Measurements from ENCODE around the gene MMP2. TPM values are rescaled to one million over a fixed set of nuclear protein-coding genes. Genes with fewer than 3 reads are reported as not detected.

Gene MMP2
- total RNA-seq, 1 experiment from 2014 or later: 142 TPM

DNA sequence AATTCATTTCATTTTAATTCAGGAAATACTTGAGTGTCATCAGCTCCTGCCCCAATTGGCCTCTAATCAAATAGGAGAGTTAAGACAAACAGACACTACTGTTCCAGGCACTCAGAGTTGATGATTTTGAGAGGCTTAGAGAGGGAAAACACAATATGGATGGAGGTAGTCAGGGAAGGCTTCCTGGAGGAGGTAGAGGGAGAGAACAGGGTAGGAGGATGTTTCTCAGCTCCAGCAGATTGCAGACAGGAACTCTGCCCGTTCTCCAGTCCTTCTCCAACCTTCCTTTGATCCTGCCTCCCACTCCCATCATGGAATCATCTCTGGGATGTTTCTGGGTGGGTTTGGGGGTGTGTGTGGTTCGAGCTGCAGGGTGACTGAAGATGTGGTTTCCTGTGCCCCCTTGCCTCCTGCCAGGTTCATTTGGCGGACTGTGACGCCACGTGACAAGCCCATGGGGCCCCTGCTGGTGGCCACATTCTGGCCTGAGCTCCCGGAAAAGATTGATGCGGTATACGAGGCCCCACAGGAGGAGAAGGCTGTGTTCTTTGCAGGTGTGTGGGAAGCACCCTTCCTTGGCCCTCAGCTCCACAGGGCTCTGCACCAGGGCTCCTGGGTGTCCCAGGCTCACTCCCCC lies 17.6 kb downstream of the MMP2 start:
- DNase-seq: no peak
- Histone ChIP-seq H3K27ac (no peak overlapping the region), H3K9me3 (replicated peaks) (no peaks in the 10 kb centered on the region), H3K4me3 (no peak overlapping the region), H3K36me3 (peaks cover 43% of the 10 kb centered on the region), H3K27me3 (no peaks in the 10 kb centered on the region), H3K4me1 (peaks cover 44% of the 10 kb centered on the region)

DNA sequence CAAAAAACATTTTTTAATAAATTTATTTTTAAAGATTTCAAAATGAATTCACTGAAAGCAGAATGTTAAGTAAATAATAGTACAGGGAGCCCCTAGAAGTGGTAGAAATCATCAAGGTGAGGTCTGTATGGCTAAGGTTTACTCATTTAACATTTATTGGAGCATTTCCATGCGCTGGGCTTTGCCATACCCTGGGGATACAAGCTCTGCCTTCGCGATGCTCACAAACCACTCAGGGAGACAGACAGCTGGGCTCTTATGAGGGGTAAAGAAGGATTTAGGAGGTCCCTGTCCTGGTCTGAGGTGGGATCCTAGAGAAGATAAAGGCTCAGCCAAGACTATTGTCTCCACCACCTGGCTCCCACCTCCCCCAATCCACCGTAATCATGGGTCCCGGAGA lies 18.6 kb downstream of the MMP2 start:
- H3K27me3 ChIP-seq: no peaks in the 10 kb centered on the region
- H3K36me3 ChIP-seq: peaks cover 36% of the 10 kb centered on the region
- no peak for DNase-seq
- H3K4me3 ChIP-seq: no peak overlapping the region
- peaks cover 54% of the 10 kb centered on the region for H3K4me1 ChIP-seq
- no peak overlapping the region for H3K27ac ChIP-seq
- no peaks in the 10 kb centered on the region for H3K9me3 ChIP-seq (replicated peaks)

DNA sequence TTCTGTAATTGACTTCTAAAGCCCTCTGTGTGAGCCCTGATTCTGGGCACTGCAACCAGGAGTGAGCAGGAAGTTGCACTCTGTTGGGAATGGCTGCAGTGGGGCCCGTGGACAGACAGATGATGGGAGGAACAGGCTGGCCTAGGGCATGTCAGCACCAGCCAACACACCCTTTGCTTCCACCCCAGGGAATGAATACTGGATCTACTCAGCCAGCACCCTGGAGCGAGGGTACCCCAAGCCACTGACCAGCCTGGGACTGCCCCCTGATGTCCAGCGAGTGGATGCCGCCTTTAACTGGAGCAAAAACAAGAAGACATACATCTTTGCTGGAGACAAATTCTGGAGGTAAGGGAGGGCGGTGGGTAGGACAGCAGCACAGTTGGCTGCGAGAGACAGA lies 19.1 kb downstream of the MMP2 start:
- Histone ChIP-seq H3K36me3 (peaks cover 31% of the 10 kb centered on the region), H3K27ac (no peak overlapping the region)

DNA sequence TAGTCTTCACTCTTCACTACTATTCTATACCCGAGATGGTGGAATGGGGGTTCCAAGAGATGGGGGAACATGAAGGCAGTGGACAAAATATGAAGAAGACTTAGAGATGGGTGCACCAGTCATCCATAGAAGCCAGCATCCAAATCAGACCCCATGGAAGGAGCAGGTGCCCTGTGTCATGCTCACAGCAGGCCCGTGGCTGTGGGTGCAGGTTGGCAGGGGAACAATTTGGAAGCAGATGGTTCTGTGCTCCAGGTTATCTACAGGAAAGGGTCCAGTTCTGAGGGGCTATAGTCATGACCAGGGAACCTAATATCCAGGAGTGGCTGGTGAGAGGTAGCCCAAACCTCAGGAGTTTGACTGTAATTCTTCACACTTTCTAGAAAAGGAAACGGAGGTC lies 20.3 kb downstream of the MMP2 start:
- H3K4me1 ChIP-seq: peaks cover 61% of the 10 kb centered on the region
- no peaks in the 10 kb centered on the region for H3K9me3 ChIP-seq (replicated peaks)
- H3K27ac ChIP-seq: peak overlapping the region; percentile 61
- no peak for DNase-seq
- H3K36me3 ChIP-seq: peaks cover 29% of the 10 kb centered on the region
- no peak overlapping the region for H3K4me3 ChIP-seq
- no peaks in the 10 kb centered on the region for H3K27me3 ChIP-seq

More for the DNA sequence above, 19.1 kb downstream of the MMP2 start:
- no peak overlapping the region for H3K4me3 ChIP-seq
- no peak for DNase-seq
- H3K9me3 ChIP-seq (replicated peaks): no peaks in the 10 kb centered on the region
- no peaks in the 10 kb centered on the region for H3K27me3 ChIP-seq
- peaks cover 57% of the 10 kb centered on the region for H3K4me1 ChIP-seq

DNA sequence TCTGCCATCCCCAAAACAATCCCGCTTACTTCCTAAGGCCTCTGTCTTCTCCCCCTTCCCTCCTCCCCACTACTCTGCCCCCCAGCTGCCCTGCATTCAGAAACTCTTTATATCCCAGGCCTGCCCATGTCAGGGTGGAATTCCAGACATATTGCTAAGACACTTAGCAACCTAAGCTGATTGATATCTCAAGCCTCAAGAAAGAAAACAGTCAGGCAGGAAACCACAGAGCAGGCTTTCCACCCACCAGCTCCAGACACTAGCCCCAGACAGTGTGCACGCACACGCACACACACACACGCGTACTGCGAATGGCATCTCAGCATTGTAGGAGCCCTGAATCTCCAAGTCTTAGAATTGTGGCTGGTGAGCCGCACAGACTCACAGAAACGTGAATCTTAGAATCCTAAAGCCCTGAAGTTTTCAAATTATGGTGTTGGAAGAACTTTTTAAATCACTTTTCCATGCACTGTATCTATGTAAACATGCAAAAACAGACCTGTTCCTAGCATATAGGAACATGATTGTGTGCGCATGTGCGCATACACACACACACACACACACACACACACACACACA lies 21.0 kb downstream of the MMP2 start:
- Histone ChIP-seq H3K4me3 (no peak overlapping the region), H3K27ac (peak overlapping the region; percentile 61), H3K9me3 (replicated peaks) (no peaks in the 10 kb centered on the region), H3K4me1 (peaks cover 57% of the 10 kb centered on the region), H3K27me3 (no peaks in the 10 kb centered on the region), H3K36me3 (peaks cover 31% of the 10 kb centered on the region)
- peak; percentile 72 to 76 for DNase-seq

DNA sequence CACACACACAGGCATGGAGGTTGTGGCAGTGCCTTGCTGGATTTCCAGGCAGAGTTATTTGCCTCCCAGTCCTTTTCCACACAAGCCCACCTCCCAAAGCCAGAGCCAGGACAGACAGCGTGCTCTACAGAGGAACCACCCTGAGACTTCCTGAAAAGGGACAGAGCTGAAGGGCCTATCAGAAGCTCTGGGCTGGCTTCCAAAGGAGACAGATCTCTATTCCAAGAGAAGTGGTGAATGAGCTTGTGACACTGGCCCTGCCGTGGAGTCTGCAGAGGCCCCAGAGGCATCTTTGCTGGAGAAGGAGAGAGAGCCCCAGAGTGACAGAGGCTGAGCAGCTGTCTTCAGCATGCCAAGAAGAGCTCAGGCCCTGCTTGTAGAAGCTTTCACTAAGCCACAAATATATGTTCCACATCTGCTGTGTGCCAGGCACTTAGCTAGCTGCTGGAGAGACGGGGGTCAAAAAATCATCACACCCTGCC lies 21.6 kb downstream of the MMP2 start:
- Histone ChIP-seq H3K9me3 (replicated peaks) (no peaks in the 10 kb centered on the region), H3K4me1 (peaks cover 52% of the 10 kb centered on the region), H3K36me3 (peaks cover 36% of the 10 kb centered on the region), H3K4me3 (no peak overlapping the region), H3K27ac (peak overlapping the region; percentile 61), H3K27me3 (no peaks in the 10 kb centered on the region)
- DNase-seq: peak; percentile 91 to 96

DNA sequence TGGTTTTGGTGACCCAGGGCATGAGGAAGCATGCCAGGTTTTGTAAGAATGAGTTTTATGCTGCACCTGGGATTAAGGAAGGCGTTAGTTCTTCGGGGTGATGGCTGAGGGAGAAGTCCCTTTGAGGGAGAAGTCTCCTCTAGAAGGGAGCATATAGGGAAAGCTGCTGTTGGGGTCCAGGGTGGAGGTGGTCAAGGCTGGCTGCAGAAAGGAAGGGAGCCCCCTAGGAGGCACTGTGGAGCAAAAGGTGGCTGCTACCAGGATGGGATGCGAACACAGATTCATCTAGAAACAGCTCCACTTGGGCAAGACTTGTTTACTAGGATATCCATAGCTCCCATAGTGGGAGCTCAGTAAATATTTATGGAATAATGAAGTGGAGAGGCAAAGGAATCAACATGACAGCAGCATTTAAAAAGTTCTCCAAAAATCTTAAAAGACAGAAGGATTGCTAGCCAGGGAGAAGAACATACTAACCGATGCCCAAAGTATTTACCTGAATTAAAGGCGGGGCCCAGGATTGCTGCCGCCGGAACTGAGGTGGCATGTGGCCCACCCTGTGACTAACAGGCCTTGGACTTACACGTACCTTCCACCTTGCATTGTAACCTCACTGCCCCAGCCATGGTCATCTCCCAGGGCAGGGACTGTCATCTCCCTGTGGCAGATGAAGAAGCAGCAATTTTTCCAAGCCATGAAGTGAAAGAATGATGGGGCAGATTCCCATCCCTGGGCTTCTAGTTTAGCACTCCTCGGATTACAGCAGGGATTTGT lies 22.7 kb downstream of the MMP2 start:
- Histone ChIP-seq H3K4me1 (peaks cover 47% of the 10 kb centered on the region), H3K36me3 (peaks cover 36% of the 10 kb centered on the region), H3K27ac (no peak overlapping the region; the same call in 1 of the 2 replicates), H3K9me3 (replicated peaks) (no peaks in the 10 kb centered on the region), H3K4me3 (no peak overlapping the region), H3K27me3 (no peaks in the 10 kb centered on the region)
- DNase-seq: peak in 1 of 2 experiments; percentile 51

DNA sequence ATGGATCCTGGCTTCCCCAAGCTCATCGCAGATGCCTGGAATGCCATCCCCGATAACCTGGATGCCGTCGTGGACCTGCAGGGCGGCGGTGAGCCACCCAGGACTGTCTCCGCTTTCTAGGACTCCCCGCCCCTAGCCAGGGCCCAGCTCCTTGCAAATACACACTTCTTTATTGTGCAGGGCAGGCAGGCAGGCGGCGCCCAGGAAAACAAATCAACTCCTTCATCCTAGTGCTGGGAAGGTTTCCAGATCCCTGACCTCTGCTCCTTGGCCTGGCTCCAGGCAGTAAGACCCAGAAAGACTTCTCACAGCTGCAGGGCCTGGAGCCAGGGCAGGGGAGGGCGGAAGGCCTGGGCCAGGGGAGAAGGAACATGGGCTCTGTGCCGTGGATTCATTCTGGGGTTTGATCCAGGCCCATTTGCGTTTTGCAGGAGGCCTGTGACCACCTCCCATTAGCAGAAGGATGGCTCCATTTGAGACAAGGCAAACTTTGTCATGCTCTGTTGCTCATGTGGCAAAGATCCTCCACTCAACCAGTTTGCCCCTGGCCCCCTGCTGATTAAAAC lies 23.9 kb downstream of the MMP2 start:
- Histone ChIP-seq H3K27ac (peak overlapping the region; percentile 43), H3K4me3 (no peak overlapping the region), H3K4me1 (peaks cover 47% of the 10 kb centered on the region), H3K9me3 (replicated peaks) (no peaks in the 10 kb centered on the region), H3K27me3 (no peaks in the 10 kb centered on the region), H3K36me3 (peaks cover 37% of the 10 kb centered on the region)
- peak; percentile 96 to 99 for DNase-seq

DNA sequence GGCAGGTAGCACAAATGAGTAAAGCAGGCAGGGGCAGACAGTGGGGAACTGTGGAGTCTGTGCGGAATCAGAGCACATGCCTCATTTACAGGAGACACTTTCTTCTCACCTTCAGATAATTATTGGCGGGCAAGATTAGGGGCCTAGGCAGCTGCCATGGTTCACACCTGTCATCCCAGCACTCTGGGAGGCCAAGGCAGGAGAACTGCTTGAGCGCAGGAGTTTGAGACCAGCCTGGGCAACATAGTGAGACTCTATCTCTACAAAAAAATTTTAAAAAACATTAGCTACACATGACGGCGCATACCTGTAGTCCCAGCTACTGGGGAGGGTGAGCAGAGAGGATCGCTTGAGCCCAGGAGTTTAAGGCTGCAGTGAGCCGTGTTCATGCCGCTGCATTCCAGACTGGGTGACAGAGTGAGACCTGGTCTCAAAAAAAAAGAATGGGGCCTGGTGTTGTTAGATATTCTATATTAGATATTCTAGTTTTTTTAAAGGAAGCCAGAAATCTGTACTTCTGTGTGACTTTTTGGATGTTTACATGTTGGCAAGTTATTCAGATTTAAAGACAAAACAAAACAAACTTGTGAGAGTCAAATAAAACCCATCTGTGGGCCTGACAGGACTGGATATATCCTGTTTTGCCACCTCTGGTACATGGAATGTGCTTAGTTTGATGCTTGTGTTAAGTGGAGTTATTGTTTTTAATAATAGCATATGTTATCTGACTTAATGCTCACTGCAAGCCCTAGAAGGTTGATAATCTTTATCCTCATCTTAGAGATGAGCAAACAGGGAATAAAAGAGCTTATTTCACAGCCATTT lies 24.9 kb downstream of the MMP2 start:
- Histone ChIP-seq H3K4me1 (peaks cover 47% of the 10 kb centered on the region), H3K27ac (no peak overlapping the region; the same call in 1 of the 2 replicates), H3K36me3 (peaks cover 43% of the 10 kb centered on the region), H3K27me3 (no peaks in the 10 kb centered on the region), H3K4me3 (no peak overlapping the region), H3K9me3 (replicated peaks) (no peaks in the 10 kb centered on the region)
- no peak for DNase-seq

DNA sequence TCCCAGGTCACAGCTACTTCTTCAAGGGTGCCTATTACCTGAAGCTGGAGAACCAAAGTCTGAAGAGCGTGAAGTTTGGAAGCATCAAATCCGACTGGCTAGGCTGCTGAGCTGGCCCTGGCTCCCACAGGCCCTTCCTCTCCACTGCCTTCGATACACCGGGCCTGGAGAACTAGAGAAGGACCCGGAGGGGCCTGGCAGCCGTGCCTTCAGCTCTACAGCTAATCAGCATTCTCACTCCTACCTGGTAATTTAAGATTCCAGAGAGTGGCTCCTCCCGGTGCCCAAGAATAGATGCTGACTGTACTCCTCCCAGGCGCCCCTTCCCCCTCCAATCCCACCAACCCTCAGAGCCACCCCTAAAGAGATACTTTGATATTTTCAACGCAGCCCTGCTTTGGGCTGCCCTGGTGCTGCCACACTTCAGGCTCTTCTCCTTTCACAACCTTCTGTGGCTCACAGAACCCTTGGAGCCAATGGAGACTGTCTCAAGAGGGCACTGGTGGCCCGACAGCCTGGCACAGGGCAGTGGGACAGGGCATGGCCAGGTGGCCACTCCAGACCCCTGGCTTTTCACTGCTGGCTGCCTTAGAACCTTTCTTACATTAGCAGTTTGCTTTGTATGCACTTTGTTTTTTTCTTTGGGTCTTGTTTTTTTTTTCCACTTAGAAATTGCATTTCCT lies 26.5 kb downstream of the MMP2 start:
- Histone ChIP-seq H3K4me1 (peaks cover 33% of the 10 kb centered on the region), H3K9me3 (replicated peaks) (no peaks in the 10 kb centered on the region), H3K27ac (no peak overlapping the region), H3K27me3 (no peaks in the 10 kb centered on the region), H3K4me3 (no peak overlapping the region), H3K36me3 (peaks cover 43% of the 10 kb centered on the region)
- no peak for DNase-seq

DNA sequence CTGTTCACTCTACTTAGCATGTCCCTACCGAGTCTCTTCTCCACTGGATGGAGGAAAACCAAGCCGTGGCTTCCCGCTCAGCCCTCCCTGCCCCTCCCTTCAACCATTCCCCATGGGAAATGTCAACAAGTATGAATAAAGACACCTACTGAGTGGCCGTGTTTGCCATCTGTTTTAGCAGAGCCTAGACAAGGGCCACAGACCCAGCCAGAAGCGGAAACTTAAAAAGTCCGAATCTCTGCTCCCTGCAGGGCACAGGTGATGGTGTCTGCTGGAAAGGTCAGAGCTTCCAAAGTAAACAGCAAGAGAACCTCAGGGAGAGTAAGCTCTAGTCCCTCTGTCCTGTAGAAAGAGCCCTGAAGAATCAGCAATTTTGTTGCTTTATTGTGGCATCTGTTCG lies 27.1 kb downstream of the MMP2 start:
- H3K36me3 ChIP-seq: peaks cover 43% of the 10 kb centered on the region

DNA sequence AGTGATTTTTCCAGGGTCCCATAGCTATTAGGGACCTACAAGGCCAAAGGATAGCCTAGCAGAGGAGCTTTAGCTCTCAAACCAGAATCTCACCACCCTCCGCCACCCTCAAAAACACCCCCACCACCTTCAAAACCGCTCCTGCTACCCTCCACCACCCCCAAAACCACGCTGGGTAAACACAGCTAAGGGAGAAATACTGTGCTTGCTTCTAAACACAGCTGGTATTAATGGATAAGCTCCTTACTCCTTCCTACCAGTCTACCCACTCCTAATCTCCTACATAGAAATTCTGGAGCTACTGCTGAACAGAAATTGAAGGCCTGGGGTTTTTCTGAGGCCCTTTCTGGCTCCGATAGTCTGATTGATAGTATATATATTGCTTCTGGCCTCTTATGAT lies 27.7 kb downstream of the MMP2 start:
- Histone ChIP-seq H3K9me3 (replicated peaks) (no peaks in the 10 kb centered on the region; the same call in 1 of the 2 replicates), H3K4me3 (no peak overlapping the region), H3K27me3 (no peaks in the 10 kb centered on the region), H3K4me1 (peaks cover 21% of the 10 kb centered on the region), H3K36me3 (peaks cover 43% of the 10 kb centered on the region), H3K27ac (no peak overlapping the region)
- no peak for DNase-seq

More for the DNA sequence above, 27.1 kb downstream of the MMP2 start:
- Histone ChIP-seq H3K27ac (no peak overlapping the region), H3K4me3 (no peak overlapping the region), H3K27me3 (no peaks in the 10 kb centered on the region), H3K4me1 (peaks cover 27% of the 10 kb centered on the region), H3K9me3 (replicated peaks) (no peaks in the 10 kb centered on the region)
- no peak for DNase-seq

DNA sequence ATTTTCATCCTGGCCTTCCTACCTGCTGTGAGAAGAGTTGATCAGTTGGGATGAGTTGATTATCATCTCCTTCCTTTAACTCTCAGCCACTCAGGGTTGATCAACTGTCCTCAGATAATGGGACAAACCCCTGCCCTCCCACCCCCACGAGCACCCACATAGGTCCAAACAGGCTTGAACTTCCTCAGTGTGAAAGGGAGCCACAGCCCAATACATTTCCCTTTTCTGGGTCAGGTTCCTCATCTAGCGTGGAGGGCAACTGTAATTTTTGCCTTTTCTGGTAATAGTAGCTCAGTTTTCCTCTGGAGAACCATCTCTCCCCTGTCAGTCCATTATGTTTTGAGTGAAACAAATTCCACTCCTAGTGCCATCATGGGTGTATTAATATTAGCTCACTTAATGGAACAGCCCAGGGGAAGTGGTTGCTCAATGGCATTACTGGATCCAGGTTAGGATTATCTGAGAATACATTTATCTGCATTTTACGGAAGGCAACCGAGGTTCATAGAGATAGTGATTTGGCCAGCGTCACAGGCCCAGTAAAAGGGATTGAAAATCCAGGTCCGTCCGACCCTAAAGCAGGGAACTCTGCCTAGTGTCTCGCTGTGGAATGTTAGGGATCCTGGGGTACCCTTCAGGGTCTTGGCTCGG lies 29.4 kb downstream of the MMP2 start:
- Histone ChIP-seq H3K4me1 (peaks cover 6% of the 10 kb centered on the region), H3K4me3 (peak overlapping the region; percentile 62), H3K9me3 (replicated peaks) (peaks cover 14% of the 10 kb centered on the region), H3K27me3 (no peaks in the 10 kb centered on the region), H3K27ac (no peak overlapping the region), H3K36me3 (peaks cover 42% of the 10 kb centered on the region)
- DNase-seq: no peak
